H1 (cell line): Measurements from ENCODE around the gene UQCR10. TPM values are rescaled to one million over a fixed set of nuclear protein-coding genes. Genes with fewer than 3 reads are reported as not detected.

Experiments used
- CTCF ChIA-PET: fragments of 300-600 bp; sonication (Branson Sonifier 250); formaldehyde crosslinking; loops from one replicate; lab custom pipeline; 2021; ENCODE audit not compliant: partially characterized antibody; lab: Charles Lee
- POLR2A ChIA-PET: fragments of 300-600 bp; sonication (Branson Sonifier 250); formaldehyde crosslinking; loops from one replicate; lab custom pipeline; 2021; ENCODE audit warnings: inconsistent platforms; ENCODE audit not compliant: partially characterized antibody; lab: Charles Lee
- DNase-seq, 2 experiments: peaks; one replicate each; pipeline versions ENCODE4 v3.0.0 to v3.0.0-alpha.2; 2010 to 2022; ENCODE audit warnings: low spot score in 2 of 2, low read depth in 1 of 2, mixed read lengths in 1 of 2
- FAIRE-seq: peaks from 2 replicates; lab custom pipeline; 2011; peaks lifted over from hg19 to GRCh38; lab: Jason Lieb, UNC
- H2AFZ ChIP-seq: 2 replicates; pipeline ENCODE4 v1.8.1; 2012; ENCODE audit warnings: low read length, inconsistent platforms
- H2AK5ac ChIP-seq: 2 replicates; pipeline ENCODE4 v1.6.1; 2013; ENCODE audit warnings: low read depth, low read length
- H2BK120ac ChIP-seq: replicated peaks from 2 replicates; pipeline ENCODE3; 2013; ENCODE audit warnings: low read depth, low read length, inconsistent platforms
- H2BK12ac ChIP-seq: 2 replicates; pipeline ENCODE4 v1.6.1; 2013; ENCODE audit warnings: low read depth, low read length
- H2BK15ac ChIP-seq: 2 replicates; pipeline ENCODE4 v1.6.1; 2013; ENCODE audit warnings: low read length
- H2BK20ac ChIP-seq: 2 replicates; pipeline ENCODE4 v1.6.1; 2013; ENCODE audit warnings: low read length
- H2BK5ac ChIP-seq: 2 replicates; pipeline ENCODE4 v1.6.1; 2013; ENCODE audit warnings: low read depth, low read length
- H3K14ac ChIP-seq: 2 replicates; pipeline ENCODE4 v1.6.1; 2013; ENCODE audit warnings: inconsistent platforms; ENCODE audit not compliant: insufficient read length
- H3K18ac ChIP-seq: 2 replicates; pipeline ENCODE4 v1.6.1; 2013; ENCODE audit warnings: low read length; ENCODE audit errors: extremely low read depth
- H3K23ac ChIP-seq: 2 replicates; pipeline ENCODE4 v1.6.1; 2013; ENCODE audit warnings: inconsistent platforms; ENCODE audit not compliant: insufficient read length
- H3K23me2 ChIP-seq: 2 replicates; pipeline ENCODE4 v1.6.1; 2013; ENCODE audit warnings: low read depth, low read length
- H3K27ac ChIP-seq: 2 replicates; pipeline ENCODE4 v1.6.1; 2011; ENCODE audit warnings: low read depth, low read length, inconsistent platforms
- H3K27me3 ChIP-seq, 4 experiments: replicated peaks in 1 of 4; 1 replicate in 1 of 4; 2 replicates in 3 of 4; pipeline versions ENCODE4 v1.6.1 to v1.8.1; 2011 to 2013; ENCODE audit warnings: low read length in 3 of 4, mild to moderate bottlenecking in 3 of 4, inconsistent platforms in 2 of 4, mixed read lengths in 2 of 4, moderate library complexity in 1 of 4; ENCODE audit not compliant: control insufficient read depth in 3 of 4, insufficient read depth in 3 of 4; ENCODE audit errors: extremely low read depth in 1 of 4
- H3K36me3 ChIP-seq, 4 experiments: 2 replicates each; pipeline versions ENCODE4 v1.6.1 to v1.8.1; 2011 to 2013; ENCODE audit warnings: mild to moderate bottlenecking in 4 of 4, low read length in 3 of 4, moderate library complexity in 2 of 4, control low read depth in 1 of 4, inconsistent platforms in 1 of 4; ENCODE audit not compliant: insufficient read depth in 4 of 4, control insufficient read depth in 2 of 4
- H3K4ac ChIP-seq: replicated peaks from 2 replicates; pipeline ENCODE3; 2013; ENCODE audit warnings: low read length, low read depth, mixed read lengths, inconsistent platforms; ENCODE audit not compliant: insufficient read length
- H3K4me1 ChIP-seq, 4 experiments: replicated peaks in 1 of 4; 1 replicate in 1 of 4; 2 replicates in 3 of 4; pipeline versions ENCODE4 v1.6.1 to v1.8.1; 2011 to 2013; ENCODE audit warnings: low read length in 3 of 4, inconsistent platforms in 2 of 4, mixed read lengths in 1 of 4; ENCODE audit not compliant: insufficient read depth in 4 of 4, control insufficient read depth in 3 of 4
- H3K4me2 ChIP-seq, 2 experiments: 2 replicates each; pipeline versions ENCODE4 v1.6.1 to v1.8.1; 2011 to 2013; ENCODE audit warnings: low read depth in 2 of 2, low read length in 2 of 2, control low read depth in 1 of 2, inconsistent platforms in 1 of 2, mild to moderate bottlenecking in 1 of 2; ENCODE audit not compliant: insufficient read depth in 1 of 2
- H3K4me3 ChIP-seq, 4 experiments: fragments of 200-600, 300-600 bp in 1 of 4; sonication (generic), shearing (Covaris generic), sonication (Bioruptor Twin) in 1 of 4; 2 replicates each; pipeline versions ENCODE4 v1.5.1 to v1.8.1; 2011 to 2016; ENCODE audit warnings: low read length in 4 of 4, low read depth in 3 of 4, control low read depth in 2 of 4, inconsistent platforms in 2 of 4, mild to moderate bottlenecking in 2 of 4, mixed read lengths in 1 of 4, moderate library complexity in 1 of 4; ENCODE audit not compliant: insufficient read depth in 2 of 4; ENCODE audit errors: extremely low read depth in 1 of 4
- H3K56ac ChIP-seq: replicated peaks from 2 replicates; pipeline ENCODE3; 2013; ENCODE audit warnings: low read depth, mild to moderate bottlenecking, mixed read lengths, low read length, inconsistent platforms; ENCODE audit not compliant: insufficient read length
- H3K79me1 ChIP-seq: 2 replicates; pipeline ENCODE4 v1.6.1; 2013; ENCODE audit warnings: low read depth, low read length, control low read depth
- H3K79me2 ChIP-seq, 2 experiments: 2 replicates each; pipeline versions ENCODE4 v1.6.1 to v1.8.1; 2012 to 2013; ENCODE audit warnings: low read length in 2 of 2, mild to moderate bottlenecking in 2 of 2, inconsistent platforms in 1 of 2; ENCODE audit not compliant: insufficient read depth in 2 of 2, control insufficient read depth in 1 of 2
- H3K9ac ChIP-seq, 4 experiments: replicated peaks in 1 of 4; 1 replicate in 1 of 4; 2 replicates in 3 of 4; pipeline versions ENCODE4 v1.6.1 to v1.8.1; 2011 to 2013; ENCODE audit warnings: low read depth in 3 of 4, low read length in 3 of 4, control low read depth in 2 of 4, mild to moderate bottlenecking in 2 of 4, moderate library complexity in 2 of 4, inconsistent platforms in 1 of 4; ENCODE audit errors: extremely low read depth in 1 of 4
- H3K9me3 ChIP-seq, 2 experiments: 2 replicates each; pipeline versions ENCODE4 v1.6.1 to v1.8.1; 2012 to 2013; ENCODE audit warnings: mild to moderate bottlenecking in 2 of 2, moderate library complexity in 2 of 2, control low read depth in 1 of 2, inconsistent platforms in 1 of 2, low read depth in 1 of 2, low read length in 1 of 2, mixed read lengths in 1 of 2; ENCODE audit not compliant: insufficient read depth in 2 of 2
- H4K20me1 ChIP-seq, 2 experiments: replicated peaks in 1 of 2; 2 replicates each; pipeline versions ENCODE3 to v1.8.1; 2011 to 2013; ENCODE audit warnings: inconsistent platforms in 2 of 2, low read length in 2 of 2, mild to moderate bottlenecking in 1 of 2; ENCODE audit not compliant: insufficient read depth in 2 of 2, control insufficient read depth in 1 of 2
- H4K5ac ChIP-seq: 2 replicates; pipeline ENCODE4 v1.6.1; 2013; ENCODE audit warnings: low read length, low read depth, mixed read lengths, inconsistent platforms; ENCODE audit not compliant: insufficient read length
- H4K8ac ChIP-seq: 2 replicates; pipeline ENCODE4 v1.8.0; 2013; ENCODE audit warnings: mild to moderate bottlenecking, moderate library complexity, low read length, inconsistent platforms; ENCODE audit not compliant: insufficient read depth; ENCODE audit errors: extremely low read depth
- H4K91ac ChIP-seq: replicated peaks from 2 replicates; pipeline ENCODE3; 2013; ENCODE audit warnings: low read length, mixed read lengths, inconsistent platforms; ENCODE audit not compliant: insufficient read length
- BACH1 ChIP-seq: IDR thresholded peaks from 2 replicates; pipeline ENCODE4 v1.6.1; 2012; ENCODE audit warnings: low read length, improper control_type of control experiment
- CBX5 ChIP-seq: fragments of 300-800, 300-1000 bp; sonication (generic); IDR thresholded peaks from 2 replicates; pipeline ENCODE4 v1.7.1; 2016; ENCODE audit warnings: antibody characterized with exemption, low read length, low read depth
- HDAC6 ChIP-seq: IDR thresholded peaks from one replicate; pipeline ENCODE4 v1.7.1; 2012; ENCODE audit warnings: low read depth, mild to moderate bottlenecking, inconsistent platforms, low read length, moderate library complexity
- JUN ChIP-seq: IDR thresholded peaks from 2 replicates; pipeline ENCODE4 v1.6.1; 2011; ENCODE audit warnings: low read depth, mild to moderate bottlenecking, improper control_type of control experiment, low read length
- JUND ChIP-seq: IDR thresholded peaks from 2 replicates; pipeline ENCODE4 v1.6.1; 2011; ENCODE audit warnings: mild to moderate bottlenecking, improper control_type of control experiment, low read length
- POU5F1 ChIP-seq: IDR thresholded peaks from 2 replicates; pipeline ENCODE4 v1.6.1; 2011; ENCODE audit warnings: low read depth, mild to moderate bottlenecking, low read length, moderate library complexity
- RAD21 ChIP-seq, 2 experiments: IDR thresholded peaks in 1 of 2; conservative IDR thresholded peaks in 1 of 2; 2 replicates each; pipeline ENCODE4 v1.6.1; 2011; ENCODE audit warnings: low read depth in 2 of 2, low read length in 2 of 2, improper control_type of control experiment in 1 of 2, inconsistent platforms in 1 of 2, mild to moderate bottlenecking in 1 of 2, moderate library complexity in 1 of 2
- TEAD4 ChIP-seq: IDR thresholded peaks from 2 replicates; pipeline ENCODE4 v1.6.1; 2012; ENCODE audit warnings: low read depth, low read length, inconsistent platforms, mixed read lengths
- ZNF274 ChIP-seq: IDR thresholded peaks from 2 replicates; pipeline ENCODE4 v1.7.0; 2012; ENCODE audit warnings: low read length, borderline replicate concordance; ENCODE audit errors: extremely low read depth
- WGBS, 2 experiments: shearing (Covaris generic) in 1 of 2; methylation state at CpG; one replicate each; pipeline versions ENCODE4 v1.1.6 to v1.1.7; 2013 to 2015; ENCODE audit warnings: low lambda C conversion rate in 2 of 2, mixed read lengths in 2 of 2, inconsistent platforms in 1 of 2, low coverage in 1 of 2, missing lambda C conversion rate in 1 of 2; ENCODE audit not compliant: insufficient replicate concordance in 2 of 2, insufficient coverage in 1 of 2, insufficient read length in 1 of 2; ENCODE audit errors: extremely low coverage in 1 of 2, missing lambda C conversion rate in 1 of 2; 5-methylcytosine and 5-hydroxymethylcytosine counted together
- polyA plus RNA-seq, 7 experiments: library from polyadenylated mRNA; depleted of rRNA in 3 of 7; stranded (reverse) in 5 of 7; unstranded in 2 of 7; fragments of >200 nt in 5 of 7; fragments of 200-250 nt in 2 of 7; gene quantifications; 1 replicate in 5 of 7; 2 replicates in 1 of 7; 4 replicates in 1 of 7; pipeline versions ENCODE4 v1.2.1 to v1.2.3, GENCODE V29; 2011 to 2013; ENCODE audit warnings: missing spikeins in 2 of 7, mixed read lengths in 2 of 7
- total RNA-seq: library from RNA; stranded (reverse); fragmentation: NEBNext Ultra II Directional; extraction: Animal tissue kit (Norgen Biotek cat#: 25700); gene quantifications from 2 replicates; pipeline ENCODE4 v1.2.1, GENCODE V29; 2021

The UQCR10 gene
- total and polyA plus RNA-seq, 2 of the 8 experiments (the other 6 are each of a cell fraction or from before 2014, with no cell fraction given), result 102 to 260 TPM

DNA sequence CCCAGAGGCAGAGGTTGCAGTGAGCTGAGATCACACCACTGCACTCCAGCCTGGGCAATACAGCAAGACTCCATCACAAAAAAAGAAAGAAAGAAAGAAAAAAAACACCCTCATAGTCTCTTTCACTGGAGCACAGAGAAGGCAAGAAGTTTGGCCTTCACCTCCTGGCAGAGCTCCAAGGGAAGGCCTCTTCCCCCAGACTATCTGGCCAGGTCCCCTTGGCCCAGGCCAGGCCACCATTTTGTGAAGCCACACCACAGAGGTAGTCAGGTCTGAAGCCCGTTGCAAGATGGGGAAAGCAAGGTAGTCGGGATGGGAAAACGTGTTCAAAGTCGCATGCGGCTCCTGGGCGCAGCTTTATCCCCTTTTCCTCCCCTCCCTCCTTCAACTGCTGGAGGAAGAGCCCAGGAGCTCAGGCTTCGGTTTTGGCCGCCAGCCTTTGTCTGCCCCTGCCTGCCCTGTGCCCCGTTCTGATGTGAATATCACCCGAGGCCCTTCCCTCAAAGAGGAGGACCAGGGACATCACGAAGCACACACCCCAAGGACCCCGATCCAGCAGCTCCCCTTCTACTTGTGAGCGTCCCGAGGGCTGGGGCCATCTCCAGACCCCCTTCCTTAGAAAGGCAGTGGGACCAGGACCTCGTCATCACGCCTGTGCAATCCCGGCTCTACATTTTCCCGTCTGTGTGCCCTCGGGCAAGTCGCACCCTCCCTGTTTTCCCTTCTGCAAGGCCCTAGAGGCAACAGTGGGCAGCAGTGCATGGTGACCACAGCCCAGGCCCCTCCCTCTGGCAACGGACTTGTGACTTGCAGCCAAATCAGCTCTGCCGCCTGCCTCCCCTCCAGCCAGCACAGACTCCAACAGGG, 29.7 kb upstream of the UQCR10 start:
- H3K27ac ChIP-seq, result no peak overlapping the region
- no peaks in the 10 kb centered on the region for H3K79me2 ChIP-seq
- H4K91ac ChIP-seq, result no peak overlapping the region
- H2BK12ac ChIP-seq, result peak overlapping the region; percentile 39; the same call in 1 of the 2 replicates
- H2BK120ac ChIP-seq, result no peak overlapping the region
- no peak overlapping the region for H3K4ac ChIP-seq
- H3K79me1 ChIP-seq, result no peaks in the 10 kb centered on the region; the same call in 1 of the 2 replicates
- H3K56ac ChIP-seq, result no peak overlapping the region
- no peaks in the 10 kb centered on the region for H3K23me2 ChIP-seq
- no peak overlapping the region for H4K8ac ChIP-seq
- H3K4me2 ChIP-seq, result no peak overlapping the region
- FAIRE-seq, result no peak
- ChIA-PET CTCF (interaction anchor here (0.8 to 1.9 kb wide), 6 partner anchors 11 to 48 kb away, joined by 3 to 6 read pairs (median 4); no protein-coding TSS in a partner anchor), POLR2A (interaction anchor here (0.7 to 1.8 kb wide), 4 partner anchors 10 to 33 kb away, joined by 3 to 5 read pairs (median 4); no protein-coding TSS in a partner anchor)
- no peak overlapping the region for H2AFZ ChIP-seq
- H3K4me1 ChIP-seq, result peaks cover 0 to 12% (median 7%) of the 10 kb centered on the region in 4 experiments; a peak in 6 of 7 replicates
- no peak overlapping the region for H3K9ac ChIP-seq
- H3K4me3 ChIP-seq, result no peak overlapping the region
- H3K14ac ChIP-seq, result no peak overlapping the region
- H2BK15ac ChIP-seq, result no peak overlapping the region
- H3K9me3 ChIP-seq, result no peaks in the 10 kb centered on the region
- no peak overlapping the region for H2AK5ac ChIP-seq
- H2BK20ac ChIP-seq, result no peak overlapping the region
- H3K23ac ChIP-seq, result no peak overlapping the region
- peak overlapping the region; percentile 2; the same call in 1 of the 2 replicates for H3K18ac ChIP-seq
- no peaks in the 10 kb centered on the region for H4K20me1 ChIP-seq
- no peak overlapping the region for H2BK5ac ChIP-seq
- H4K5ac ChIP-seq, result no peak overlapping the region
- no peaks in the 10 kb centered on the region for H3K36me3 ChIP-seq
- no peak for DNase-seq
- WGBS, 2 experiments, result 89% methylated on average over 20 of the region's 22 CpGs; no CpG with 5 or more reads in 1 of the 2 experiments
- no peaks in the 10 kb centered on the region for H3K27me3 ChIP-seq
- no peak for TF ChIP-seq HDAC6
- no peak for TF ChIP-seq RAD21 (IDR thresholded peaks at IDR 0.05 in 1 of 2, conservative IDR thresholded peaks at IDR 0.05 in 1 of 2; ENCODE audit: low read depth in 2 of 2, low read length in 2 of 2)
- TF ChIP-seq TEAD4, result no peak
- TF ChIP-seq CBX5, result no peak
- TF ChIP-seq JUN, result no peak
- no peak for TF ChIP-seq ZNF274
- TF ChIP-seq JUND, result no peak
- no peak for TF ChIP-seq BACH1
- no peak for TF ChIP-seq POU5F1
